Endothelial cell of umbilical vein (primary cell): ENCODE data around the gene PCDHB6. TPM values are rescaled to one million over a fixed set of nuclear protein-coding genes. Genes with fewer than 3 reads are reported as not detected.
"Not testable (repeated sequence)": the region's sequence is repeated elsewhere in the genome, so short reads cannot be mapped to it uniquely, and the experiment has no call there.

ENCODE experiments used
- BruUV-seq: library from RNA; stranded (reverse); fragments of 400-500 nt; replicated peaks from 2 replicates; lab custom pipeline; 2021; lab: Mats Ljungman, UMichigan
- CTCF ChIA-PET: fragments of 300-600, 350-600 bp; sonication (Branson Sonifier 250); formaldehyde crosslinking; loops from one replicate; lab custom pipeline; 2021; ENCODE audit warnings: antibody characterized with exemption, inconsistent platforms; lab: Charles Lee
- POLR2A ChIA-PET: fragments of 300-600, 350-600 bp; sonication (Branson Sonifier 250); formaldehyde crosslinking; loops from one replicate; lab custom pipeline; 2021; ENCODE audit warnings: antibody characterized with exemption, inconsistent platforms; lab: Charles Lee
- DNase-seq: peaks from one replicate; pipeline ENCODE4 v3.0.0-alpha.2; 2011; ENCODE audit warnings: low read depth, low spot score
- FAIRE-seq: peaks from 2 replicates; lab custom pipeline; 2011; peaks lifted over from hg19 to GRCh38; lab: Jason Lieb, UNC
- H2AFZ ChIP-seq: 2 replicates; pipeline ENCODE4 v1.6.0; 2012; ENCODE audit warnings: low read depth, low read length, control low read depth, inconsistent platforms
- H3K27ac ChIP-seq: 2 replicates; pipeline ENCODE4 v1.5.1; 2011; ENCODE audit warnings: low read depth, mild to moderate bottlenecking, control low read depth, low read length, moderate library complexity; ENCODE audit not compliant: insufficient read depth
- H3K27me3 ChIP-seq, 2 experiments: 2 replicates each; pipeline versions ENCODE4 v1.6.0 to v1.6.1; 2011; ENCODE audit warnings: low read length in 2 of 2, mixed read lengths in 1 of 2; ENCODE audit not compliant: control insufficient read depth in 2 of 2, insufficient read depth in 2 of 2
- H3K36me3 ChIP-seq, 2 experiments: 2 replicates in 1 of 2; 3 replicates in 1 of 2; pipeline ENCODE4 v1.5.1; 2011; ENCODE audit warnings: low read length in 2 of 2, mild to moderate bottlenecking in 1 of 2, moderate library complexity in 1 of 2; ENCODE audit not compliant: control insufficient read depth in 2 of 2, insufficient read depth in 2 of 2; ENCODE audit errors: extremely low read depth in 1 of 2
- H3K4me1 ChIP-seq: 3 replicates; pipeline ENCODE4 v1.5.1; 2011; ENCODE audit warnings: mild to moderate bottlenecking, low read length; ENCODE audit not compliant: control insufficient read depth, insufficient read depth; ENCODE audit errors: extremely low read depth
- H3K4me2 ChIP-seq: 2 replicates; pipeline ENCODE4 v1.6.1; 2011; ENCODE audit warnings: low read length, control low read depth, mixed read lengths; ENCODE audit not compliant: insufficient read depth
- H3K4me3 ChIP-seq, 3 experiments: fragments of 200-600 bp in 1 of 3; sonication (generic), shearing (Covaris generic) in 1 of 3; replicated peaks in 1 of 3; 2 replicates each; pipeline ENCODE4 v1.5.1; 2011 to 2016; ENCODE audit warnings: control low read depth in 3 of 3, low read length in 3 of 3, mild to moderate bottlenecking in 2 of 3, inconsistent platforms in 1 of 3, low read depth in 1 of 3, moderate library complexity in 1 of 3; ENCODE audit not compliant: insufficient read depth in 1 of 3
- H3K79me2 ChIP-seq: 2 replicates; pipeline ENCODE4 v1.6.0; 2012; ENCODE audit warnings: low read length, inconsistent platforms; ENCODE audit not compliant: control insufficient read depth, insufficient read depth
- H3K9ac ChIP-seq: replicated peaks from 2 replicates; pipeline ENCODE3; 2011; ENCODE audit warnings: low read length, control low read depth; ENCODE audit not compliant: insufficient read depth; ENCODE audit errors: extremely low read depth
- H3K9me1 ChIP-seq: replicated peaks from 3 replicates; pipeline ENCODE4 v1.6.0; 2011; ENCODE audit warnings: mild to moderate bottlenecking, low read length; ENCODE audit not compliant: control insufficient read depth, insufficient read depth; ENCODE audit errors: extremely low read depth
- H3K9me3 ChIP-seq: replicated peaks from 2 replicates; pipeline ENCODE4 v1.5.1; 2012; ENCODE audit warnings: low read length, inconsistent platforms; ENCODE audit not compliant: control insufficient read depth, insufficient read depth
- H4K20me1 ChIP-seq: replicated peaks from 2 replicates; pipeline ENCODE3; 2011; ENCODE audit warnings: mild to moderate bottlenecking, low read length; ENCODE audit not compliant: control insufficient read depth, insufficient read depth; ENCODE audit errors: extremely low read depth
- CTCF ChIP-seq, 2 donors: IDR thresholded peaks; 1 replicate in 1 of 2; 2 replicates in 1 of 2; pipeline ENCODE4 v1.5.1; 2011; ENCODE audit warnings: low read length in 2 of 2, mild to moderate bottlenecking in 2 of 2, moderate library complexity in 2 of 2, control low read depth in 1 of 2, inconsistent platforms in 1 of 2, low read depth in 1 of 2; ENCODE audit not compliant: insufficient read depth in 1 of 2; ENCODE audit errors: extremely low read depth in 1 of 2
- GATA2 ChIP-seq: IDR thresholded peaks from 2 replicates; pipeline ENCODE4 v1.7.0; 2011; ENCODE audit warnings: low read depth, mild to moderate bottlenecking, moderate library complexity, mixed read lengths, low read length; ENCODE audit not compliant: insufficient read length, insufficient read depth
- POLR2AphosphoS5 ChIP-seq: IDR thresholded peaks from 2 replicates; pipeline ENCODE4 v1.6.1; 2012; ENCODE audit warnings: low read depth, mild to moderate bottlenecking, control low read depth, low read length, moderate library complexity; ENCODE audit not compliant: insufficient read depth
- dilution Hi-C: fragments of 300-500 bp; cut with MboI; formaldehyde crosslinking; loops from one replicate; pipeline ENCODE4 v1.15.0; 2019; ENCODE audit warnings: low sequenced_read_pairs; ENCODE audit not compliant: extremely low pct_ligation_motif_present
- intact Hi-C: fragments of 100-400 bp; cut with micrococcal nuclease; formaldehyde crosslinking; loops from one replicate; pipeline ENCODE4 v1.10.0; 2022
- polyA plus RNA-seq, 4 experiments: library from polyadenylated mRNA; depleted of rRNA in 3 of 4; stranded (reverse) in 3 of 4; unstranded in 1 of 4; fragments of >200 nt; gene quantifications; 2 replicates each; pipeline versions ENCODE4 v1.2.1 to v1.2.3, GENCODE V29; 2011 to 2012; ENCODE audit warnings: missing spikeins in 1 of 4
- total RNA-seq: library from RNA; stranded (reverse); gene quantifications from 2 replicates; pipeline ENCODE4 v1.2.3, GENCODE V29; 2021

The PCDHB6 gene
- total and polyA plus RNA-seq, 2 donors (not counting 3 experiments of a cell fraction or from before 2014, with no cell fraction given), result 0.04 TPM; not detected in 1

- H3K27ac ChIP-seq, POLR2A ChIA-PET, DNase-seq, H3K9ac ChIP-seq, BruUV-seq, H2AFZ ChIP-seq, H3K4me3 ChIP-seq, FAIRE-seq, intact Hi-C loops, CTCF ChIA-PET, dilution Hi-C loops, H3K9me3 ChIP-seq, H4K20me1 ChIP-seq, H3K79me2 ChIP-seq, H3K4me1 ChIP-seq, H3K36me3 ChIP-seq, H3K27me3 ChIP-seq, H3K9me1 ChIP-seq, H3K4me2 ChIP-seq: not testable (repeated sequence)
These were observed 8.0 kb downstream of the PCDHB6 start for GRCh38 chr5:141157901-141158300.

GRCh38 chr5:141172381-141173204 is 22.7 kb downstream of the PCDHB6 start, which contains the start of gene PCDHB7:
PCDHB7 (plus strand) TSS chr5:141172644; CDS start chr5:141172836, 192 bp downstream.
- H4K20me1 ChIP-seq, result no peaks in the 10 kb centered on the region
- H3K4me2 ChIP-seq, result no peak within 1 kb of the TSS
- TF ChIP-seq CTCF (IDR thresholded peaks at IDR 0.05; ENCODE audit: extremely low read depth in 1 of 2, insufficient read depth in 1 of 2, low read depth in 1 of 2, low read length in 2 of 2) (peak; percentile 19 to 30), GATA2 (no peak), POLR2AphosphoS5 (no peak)
- no peaks in the 10 kb centered on the region for H3K27me3 ChIP-seq
- no peak within 1 kb of the TSS for H3K4me3 ChIP-seq
- intact Hi-C loops (no loop called here), dilution Hi-C loops (no loop called here)
- no peaks in the 10 kb centered on the region for H3K36me3 ChIP-seq
- H3K9ac ChIP-seq, result no peak within 1 kb of the TSS
- ChIA-PET POLR2A (no interaction called here), CTCF (no interaction called here)
- no peak within 1 kb of the TSS for H2AFZ ChIP-seq
- H3K9me3 ChIP-seq, result no peaks in the 10 kb centered on the region
- H3K27ac ChIP-seq, result no peak within 1 kb of the TSS
- BruUV-seq, result no TSS peak
- H3K4me1 ChIP-seq, result no peaks in the 10 kb centered on the region
- DNase-seq, result peak; percentile 35
- no peak for FAIRE-seq
- H3K79me2 ChIP-seq, result no peaks in the 10 kb centered on the region
- H3K9me1 ChIP-seq, result no peaks in the 10 kb centered on the region

- CTCF ChIA-PET, H3K36me3 ChIP-seq, POLR2A ChIA-PET, H3K27ac ChIP-seq, H3K4me1 ChIP-seq, BruUV-seq, DNase-seq, H3K4me3 ChIP-seq, H3K9me3 ChIP-seq, H3K9me1 ChIP-seq, H3K79me2 ChIP-seq, H3K9ac ChIP-seq, H2AFZ ChIP-seq, H3K27me3 ChIP-seq, H3K4me2 ChIP-seq, dilution Hi-C loops, intact Hi-C loops, FAIRE-seq, H4K20me1 ChIP-seq: not testable (repeated sequence)
These were observed 24.6 kb downstream of the PCDHB6 start for GRCh38 chr5:141174291-141175104.
